HG03196 (cell line): ENCODE data around the gene SYNM.
A peak's percentile ranks its signal among the peaks of the same experiment; 100 is the strongest.
"Not testable (repeated sequence)": the region's sequence is repeated elsewhere in the genome, so short reads cannot be mapped to it uniquely, and the experiment has no call there.

Experiments
- ATAC-seq: cut with Tn5 transposase; IDR thresholded peaks from one replicate; pipeline ENCODE4 v1.9.1; 2021; ENCODE audit not compliant: unreplicated experiment

The SYNM gene

GRCh38 chr15:99103279-99103678 lies 1.6 kb upstream of the SYNM start:
- ATAC-seq, result no peak

- ATAC-seq, result peak; percentile 31
These were observed 848 bp downstream of the SYNM start for GRCh38 chr15:99105514-99106341.

GRCh38 chr15:99106417-99107220 lies 1.7 kb downstream of the SYNM start:
- ATAC-seq, result no peak

GRCh38 chr15:99108993-99109392 lies 4.1 kb downstream of the SYNM start:
- no peak for ATAC-seq

- ATAC-seq, result no peak
These were observed 4.7 kb downstream of the SYNM start for GRCh38 chr15:99109555-99110021.

GRCh38 chr15:99110093-99110492 lies 5.2 kb downstream of the SYNM start:
- no peak for ATAC-seq

GRCh38 chr15:99110581-99111320 lies 5.9 kb downstream of the SYNM start:
- ATAC-seq, result no peak

- ATAC-seq, result not testable (repeated sequence)
These were observed 6.8 kb downstream of the SYNM start for GRCh38 chr15:99111641-99112040.

- no peak for ATAC-seq
These were observed 8.8 kb downstream of the SYNM start for GRCh38 chr15:99113547-99114271.

- no peak for ATAC-seq
These were observed 9.8 kb downstream of the SYNM start for GRCh38 chr15:99114511-99115299.

- ATAC-seq, result no peak
These were observed 10.7 kb downstream of the SYNM start for GRCh38 chr15:99115300-99116215.

- ATAC-seq, result no peak
These were observed 12.2 kb downstream of the SYNM start for GRCh38 chr15:99117111-99117510.

GRCh38 chr15:99117563-99118257 lies 12.8 kb downstream of the SYNM start:
- ATAC-seq, result no peak

- no peak for ATAC-seq
These were observed 13.4 kb downstream of the SYNM start for GRCh38 chr15:99118258-99118632.

- no peak for ATAC-seq
These were observed 14.1 kb downstream of the SYNM start for GRCh38 chr15:99118801-99119546.

GRCh38 chr15:99120050-99120777 lies 15.3 kb downstream of the SYNM start:
- ATAC-seq, result no peak

- no peak for ATAC-seq
These were observed 16.3 kb downstream of the SYNM start for GRCh38 chr15:99121207-99121606.
